Stimulated activated CD4-positive, alpha-beta T cell treated with anti-CD3 and anti-CD28 coated beads, TNF-alpha, amount 100 ng/mL, for 1 hour (primary cell): Measurements from ENCODE around the gene CST7.

Experiments
- DNase-seq, 3 donors: peaks; one replicate each; pipeline ENCODE4 v3.0.0-alpha.2; 2020; ENCODE audit warnings: low read depth in 3 of 3, low spot score in 1 of 3

The CST7 gene

DNA sequence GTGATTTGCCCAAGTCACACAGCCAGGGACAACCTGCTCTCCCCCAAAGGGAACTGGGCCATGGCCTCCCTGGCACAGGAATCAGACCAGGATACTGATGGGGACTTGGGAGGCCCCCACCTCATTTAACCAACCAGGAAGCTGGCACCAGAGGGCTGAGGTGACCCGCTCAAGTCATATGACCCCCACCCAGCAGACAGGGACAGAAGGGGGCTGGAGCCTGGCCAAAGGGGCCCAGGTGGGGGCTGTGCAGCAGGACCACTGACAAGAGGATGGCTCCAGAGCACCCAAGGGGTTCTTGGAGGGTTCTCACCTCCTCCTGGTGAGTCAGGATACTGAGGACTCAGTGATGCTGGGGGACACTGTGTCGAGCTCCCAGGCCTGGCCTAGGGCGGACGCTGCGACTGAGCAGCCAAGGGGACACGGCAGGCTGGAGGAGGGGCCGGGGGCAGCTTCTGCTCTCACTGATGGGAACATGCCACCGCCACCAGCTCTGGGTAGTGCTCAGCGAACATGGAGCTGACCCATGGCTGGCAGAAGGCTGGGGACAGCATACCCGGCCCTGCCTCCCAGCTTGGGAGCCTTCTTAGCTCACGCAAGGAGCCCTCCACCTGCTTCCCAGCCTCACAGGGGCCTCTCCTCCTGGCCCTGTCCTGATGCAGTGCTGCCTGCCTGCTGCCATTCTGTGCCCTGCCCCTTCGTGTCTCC, 1.2 kb downstream of the CST7 start:
- no peak for DNase-seq

DNA sequence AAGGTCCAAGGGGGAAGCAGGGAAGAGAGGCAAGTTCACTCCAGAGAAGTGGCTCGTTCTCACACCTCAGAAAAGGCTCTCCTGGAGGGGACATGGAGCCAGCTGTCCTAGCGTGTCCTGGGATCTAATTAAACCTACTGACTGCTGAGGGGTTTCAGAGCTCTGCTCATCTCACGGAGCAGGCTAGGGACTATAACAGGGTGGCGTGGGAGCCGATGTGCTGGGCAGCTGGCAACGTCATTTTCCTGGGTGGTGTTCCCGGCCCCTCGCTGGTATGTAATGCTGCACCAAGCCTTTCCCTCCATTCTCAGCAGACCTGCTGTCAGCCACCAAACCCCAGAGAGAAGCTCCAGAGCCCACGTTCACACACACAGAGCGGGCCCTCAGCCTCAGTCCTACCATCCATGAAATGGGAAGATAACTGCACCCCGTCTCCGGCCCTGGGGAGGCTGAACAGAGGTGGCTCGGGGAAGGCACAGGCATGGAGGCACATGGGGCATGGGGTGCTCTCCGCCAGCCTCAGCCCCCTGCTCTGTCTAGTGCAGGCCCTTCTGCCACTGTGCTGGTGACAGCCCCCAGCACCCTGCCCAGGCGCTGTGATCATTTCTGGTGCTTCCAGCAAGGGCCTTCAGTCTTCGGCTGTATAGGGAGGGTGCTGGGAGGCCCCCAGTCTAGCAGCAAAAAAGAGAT, 1.9 kb downstream of the CST7 start:
- no peak for DNase-seq

DNA sequence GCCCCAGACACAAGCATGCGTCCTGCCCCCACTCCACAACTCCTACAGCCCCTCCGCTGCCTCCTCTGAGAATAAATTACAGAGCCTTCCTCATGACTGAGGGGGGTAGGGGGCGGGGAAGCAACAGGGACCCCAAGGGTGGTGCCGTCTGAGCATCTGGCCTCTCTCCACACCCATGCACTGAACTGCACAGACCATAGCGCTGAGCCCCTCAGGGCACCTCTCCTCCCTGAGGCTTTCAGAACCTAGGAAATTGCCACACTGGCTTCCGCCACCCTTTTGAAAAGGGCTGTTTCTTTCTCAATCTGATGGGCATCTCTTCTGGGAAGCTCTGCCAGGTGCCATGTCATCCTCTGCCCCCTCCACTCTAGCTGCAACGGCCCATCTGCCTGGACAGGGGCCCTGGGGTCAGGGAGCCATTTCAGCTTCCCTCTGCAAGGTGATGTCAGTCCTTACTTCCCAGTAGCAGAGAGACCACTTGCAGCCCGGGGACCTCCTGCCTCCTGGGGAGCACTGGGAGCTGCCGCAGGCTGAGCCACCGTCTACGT, 2.5 kb downstream of the CST7 start:
- no peak for DNase-seq

- no peak for DNase-seq
Observed at GRCh38 chr20:24952376-24953208, 3.5 kb downstream of the CST7 start.

- DNase-seq, result no peak
Observed at GRCh38 chr20:24953209-24953575, 4.1 kb downstream of the CST7 start.

GRCh38 chr20:24953621-24954133, 4.6 kb downstream of the CST7 start:
- DNase-seq, result no peak

- no peak for DNase-seq
Observed at GRCh38 chr20:24954151-24954550, 5.1 kb downstream of the CST7 start.

GRCh38 chr20:24954566-24954965, 5.5 kb downstream of the CST7 start:
- DNase-seq, result no peak

DNA sequence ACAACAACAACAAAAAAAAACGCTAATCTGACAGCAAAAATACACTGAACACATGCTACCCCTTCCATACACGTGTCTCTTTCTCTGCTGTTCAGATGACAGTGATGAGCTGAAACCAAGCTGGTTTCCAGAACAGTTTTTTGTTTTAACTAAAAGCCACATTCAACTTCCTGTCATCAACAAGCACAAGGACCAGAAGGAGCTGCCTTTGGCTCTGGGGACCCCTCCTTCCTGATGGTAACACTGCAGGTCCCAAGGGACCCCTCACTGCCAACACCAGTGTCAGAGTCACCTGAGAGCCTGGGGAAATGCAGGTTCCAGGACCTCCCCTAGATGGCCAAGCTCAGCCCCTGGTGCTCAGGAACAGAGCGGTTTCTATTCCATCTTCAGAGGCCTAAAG, 6.0 kb downstream of the CST7 start:
- DNase-seq, result no peak

DNA sequence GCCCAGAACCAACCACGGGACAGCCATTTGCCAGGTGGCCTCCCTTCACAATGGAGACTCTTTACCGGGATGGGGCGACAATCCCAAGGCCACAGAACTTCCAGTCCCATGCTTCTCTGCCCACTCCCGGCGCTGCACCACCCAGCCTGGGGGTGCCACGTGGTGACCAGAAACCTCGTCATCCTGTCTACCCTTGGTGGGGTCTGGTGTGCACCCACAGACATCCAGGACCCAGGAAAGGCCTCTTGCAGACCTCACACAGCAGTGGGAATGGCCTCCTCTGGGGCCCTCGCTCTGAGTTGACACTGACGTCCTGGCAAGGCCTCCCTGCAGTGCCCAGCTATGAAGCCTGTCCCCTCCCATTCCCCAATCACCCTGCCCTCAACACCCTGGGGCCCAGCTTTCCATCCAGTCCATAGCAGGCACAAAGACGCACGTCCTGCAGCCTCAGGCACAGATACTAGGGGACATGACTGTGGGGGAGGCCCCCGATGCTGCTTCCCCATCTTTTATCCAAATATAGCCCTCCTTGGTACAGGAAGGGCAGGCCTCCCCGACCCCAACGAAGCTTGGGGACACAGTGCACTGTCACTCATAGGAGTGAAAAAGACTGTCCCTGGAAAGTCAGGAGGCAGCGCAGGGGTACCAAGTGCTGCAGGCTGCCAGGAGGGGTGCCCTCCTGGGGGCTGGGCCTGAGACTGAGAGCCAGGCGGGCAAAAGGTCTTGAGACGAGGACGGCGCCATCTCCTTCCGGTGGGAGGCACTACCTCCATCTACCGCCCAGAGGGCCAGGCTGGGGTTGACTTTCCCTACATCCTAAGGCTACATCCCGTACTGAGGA, 7.2 kb downstream of the CST7 start:
- DNase-seq, result no peak

DNA sequence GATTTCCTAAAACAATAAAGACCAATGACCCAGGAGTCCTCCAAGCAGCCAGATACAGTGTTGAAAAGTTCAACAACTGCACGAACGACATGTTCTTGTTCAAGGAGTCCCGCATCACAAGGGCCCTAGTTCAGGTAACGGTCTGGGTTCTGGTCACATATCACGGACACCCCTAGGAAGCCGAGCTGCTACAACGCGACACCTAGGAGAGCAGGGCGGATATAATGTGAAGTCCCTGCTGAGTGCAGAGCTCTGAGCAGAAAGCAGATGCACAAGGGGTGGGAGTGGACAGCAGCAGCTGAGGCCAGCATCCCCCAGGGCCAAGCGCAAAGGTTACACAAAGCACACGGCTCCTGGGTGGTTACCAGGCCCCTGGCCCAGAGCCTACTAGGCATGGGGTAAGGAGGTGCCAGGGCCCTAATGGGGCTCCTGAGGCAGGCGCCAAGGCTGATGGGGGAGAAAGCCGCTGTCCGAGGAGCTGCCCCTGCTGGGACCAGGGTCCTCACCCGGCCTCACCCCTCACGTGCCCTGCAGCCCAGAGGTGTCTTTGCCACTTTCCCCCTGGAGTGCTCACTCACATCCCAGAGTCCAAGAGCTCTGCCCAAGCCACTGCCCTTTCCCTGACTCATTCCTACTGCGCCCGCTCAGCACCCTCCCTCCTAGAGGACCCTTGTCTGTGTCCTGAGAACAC, 8.4 kb downstream of the CST7 start:
- DNase-seq, result no peak

GRCh38 chr20:24958506-24959385, 9.7 kb downstream of the CST7 start:
- DNase-seq, result no peak

- no peak for DNase-seq
Observed at GRCh38 chr20:24959591-24960301, 10.7 kb downstream of the CST7 start.

DNA sequence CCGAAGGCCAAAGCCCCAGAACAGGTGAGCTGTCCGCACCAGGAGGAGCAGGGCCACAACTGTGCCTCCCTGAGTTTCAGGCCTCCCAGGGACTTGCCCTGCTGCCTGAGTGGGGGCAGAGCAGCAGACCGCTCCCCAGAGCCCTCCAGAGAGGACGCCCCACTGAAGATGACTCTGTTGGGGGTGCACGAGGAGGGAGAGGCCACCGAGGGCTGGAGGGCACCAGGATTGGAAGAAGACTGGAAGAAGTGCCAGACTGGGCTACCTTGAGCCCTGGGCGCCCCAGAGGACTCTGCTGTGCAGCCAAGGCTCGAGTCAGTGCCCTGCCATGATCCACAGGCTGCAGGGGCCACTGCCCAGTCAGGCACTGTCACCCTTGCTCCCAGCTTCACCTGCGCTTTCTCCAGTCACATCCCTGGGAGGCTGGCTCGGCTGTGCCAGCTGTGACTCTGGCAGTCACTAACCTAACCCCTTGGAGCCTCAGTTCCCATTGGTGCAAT, 11.3 kb downstream of the CST7 start:
- DNase-seq, result no peak

- no peak for DNase-seq
Observed at GRCh38 chr20:24960861-24961260, 11.8 kb downstream of the CST7 start.

DNA sequence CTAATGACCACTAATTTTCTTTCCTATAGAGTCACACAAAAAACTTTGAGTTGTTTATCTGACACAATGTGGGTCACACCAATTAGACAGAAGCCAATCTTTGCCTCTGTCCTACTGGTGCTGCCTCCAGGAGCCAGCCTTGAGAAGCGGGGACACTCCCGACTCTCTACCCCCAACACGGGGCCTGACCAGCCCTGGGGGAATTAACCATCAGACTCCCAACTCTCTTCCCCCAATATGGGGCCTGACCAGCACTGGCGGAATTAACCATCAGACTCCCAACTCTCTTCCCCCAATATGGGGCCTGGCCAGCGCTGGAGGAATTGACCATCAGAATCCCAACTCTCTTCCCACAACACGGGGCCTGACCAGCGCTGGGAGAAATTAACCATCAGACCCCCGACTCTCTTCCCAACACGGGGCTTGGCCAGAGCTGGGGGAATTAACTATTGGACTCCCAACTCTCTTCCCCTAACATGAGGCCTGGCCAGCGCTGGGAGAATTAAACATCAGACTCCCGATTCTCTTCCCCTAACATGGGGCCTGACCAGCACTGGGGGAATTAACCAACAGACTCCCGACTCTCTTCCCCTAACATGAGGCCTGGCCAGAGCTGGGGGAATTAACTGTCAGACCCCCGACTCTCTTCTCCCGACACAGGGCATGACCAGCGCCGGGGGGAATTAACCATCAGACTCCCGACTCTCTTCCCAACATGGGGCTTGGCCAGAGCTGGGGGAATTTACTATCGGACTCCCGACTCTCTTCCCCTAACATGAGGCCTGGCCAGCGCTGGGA, 12.5 kb downstream of the CST7 start:
- no peak for DNase-seq

DNA sequence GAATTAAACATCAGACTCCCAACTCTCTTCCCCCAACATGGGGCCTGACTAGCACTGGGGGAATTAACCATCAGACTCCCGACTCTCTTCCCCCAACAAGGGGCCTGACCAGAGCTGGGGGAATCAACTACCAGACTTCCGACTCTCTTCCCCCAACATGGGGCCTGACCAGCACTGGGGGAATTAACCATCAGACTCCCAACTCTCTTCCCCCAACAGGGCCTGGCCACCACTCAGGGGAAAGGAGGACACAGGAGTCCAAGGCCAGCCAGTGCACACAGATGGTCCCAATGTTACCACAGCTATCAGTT, 13.1 kb downstream of the CST7 start:
- no peak for DNase-seq

GRCh38 chr20:24962510-24962909, 13.4 kb downstream of the CST7 start:
- DNase-seq, result no peak
